Chondrocyte (in vitro differentiated cells): ENCODE results near the gene ROBO2. TPM values are rescaled to one million over a fixed set of nuclear protein-coding genes. Genes with fewer than 3 reads are reported as not detected.

Source experiments
- DNase-seq: peaks from one replicate; pipeline ENCODE4 v3.0.0; 2021; ENCODE audit warnings: mixed read lengths, low spot score
- H3K27ac Mint-ChIP-seq: one replicate; pipeline ENCODE4 v1.8.0; 2021; ENCODE audit warnings: mild to moderate bottlenecking, moderate library complexity, mixed read lengths; ENCODE audit not compliant: unreplicated experiment
- H3K27me3 Mint-ChIP-seq: 2 replicates; pipeline ENCODE4 v1.8.0; 2021; ENCODE audit warnings: low read depth, mixed read lengths
- H3K36me3 Mint-ChIP-seq: 2 replicates; pipeline ENCODE4 v1.8.0; 2021; ENCODE audit warnings: low read depth, mixed read lengths
- H3K4me1 Mint-ChIP-seq: 2 replicates; pipeline ENCODE4 v1.8.0; 2021; ENCODE audit warnings: low read depth, mild to moderate bottlenecking, mixed read lengths
- H3K4me3 Mint-ChIP-seq: one replicate; pipeline ENCODE4 v1.8.0; 2021; ENCODE audit warnings: mild to moderate bottlenecking, moderate library complexity, mixed read lengths; ENCODE audit not compliant: unreplicated experiment
- H3K9me3 Mint-ChIP-seq: 2 replicates; pipeline ENCODE4 v1.8.0; 2021; ENCODE audit warnings: low read depth, mixed read lengths
- total RNA-seq: library from RNA; stranded (reverse); gene quantifications from 3 replicates; pipeline ENCODE4 v1.2.1, GENCODE V29; 2021
- TF ChIP-seq, protein P1 (sequence below): fragments of 200-600 bp; sonication (generic); IDR thresholded peaks from 2 replicates; pipeline ENCODE4 v1.5.0; 2021; ENCODE audit warnings: antibody characterized with exemption, mild to moderate bottlenecking, moderate library complexity

Gene ROBO2
- total RNA-seq, 1 donor from 2014 or later, result 1.7 TPM

- TF ChIP-seq, protein P1, sequence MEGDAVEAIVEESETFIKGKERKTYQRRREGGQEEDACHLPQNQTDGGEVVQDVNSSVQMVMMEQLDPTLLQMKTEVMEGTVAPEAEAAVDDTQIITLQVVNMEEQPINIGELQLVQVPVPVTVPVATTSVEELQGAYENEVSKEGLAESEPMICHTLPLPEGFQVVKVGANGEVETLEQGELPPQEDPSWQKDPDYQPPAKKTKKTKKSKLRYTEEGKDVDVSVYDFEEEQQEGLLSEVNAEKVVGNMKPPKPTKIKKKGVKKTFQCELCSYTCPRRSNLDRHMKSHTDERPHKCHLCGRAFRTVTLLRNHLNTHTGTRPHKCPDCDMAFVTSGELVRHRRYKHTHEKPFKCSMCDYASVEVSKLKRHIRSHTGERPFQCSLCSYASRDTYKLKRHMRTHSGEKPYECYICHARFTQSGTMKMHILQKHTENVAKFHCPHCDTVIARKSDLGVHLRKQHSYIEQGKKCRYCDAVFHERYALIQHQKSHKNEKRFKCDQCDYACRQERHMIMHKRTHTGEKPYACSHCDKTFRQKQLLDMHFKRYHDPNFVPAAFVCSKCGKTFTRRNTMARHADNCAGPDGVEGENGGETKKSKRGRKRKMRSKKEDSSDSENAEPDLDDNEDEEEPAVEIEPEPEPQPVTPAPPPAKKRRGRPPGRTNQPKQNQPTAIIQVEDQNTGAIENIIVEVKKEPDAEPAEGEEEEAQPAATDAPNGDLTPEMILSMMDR, result no peak
- DNase-seq, result no peak
- Mint-ChIP-seq H3K9me3 (peaks cover 2% of the 10 kb centered on the region), H3K27me3 (no peaks in the 10 kb centered on the region), H3K4me3 (no peak overlapping the region), H3K27ac (no peak overlapping the region), H3K36me3 (no peaks in the 10 kb centered on the region), H3K4me1 (no peaks in the 10 kb centered on the region)
These were observed 397.0 kb downstream of the ROBO2 start for GRCh38 chr3:77436908-77437307.

- Mint-ChIP-seq H3K36me3 (no peaks in the 10 kb centered on the region), H3K4me1 (peaks cover 6% of the 10 kb centered on the region), H3K27ac (no peak overlapping the region), H3K27me3 (no peaks in the 10 kb centered on the region), H3K9me3 (no peaks in the 10 kb centered on the region), H3K4me3 (no peak overlapping the region)
- TF ChIP-seq, protein P1, result no peak
- no peak for DNase-seq
These were observed 406.2 kb downstream of the ROBO2 start for GRCh38 chr3:77446084-77446483.

- H3K27ac Mint-ChIP-seq, result no peak overlapping the region
- DNase-seq, result no peak
- no peaks in the 10 kb centered on the region for H3K36me3 Mint-ChIP-seq
- H3K4me1 Mint-ChIP-seq, result peaks cover 6% of the 10 kb centered on the region
- TF ChIP-seq, protein P1, result no peak
- H3K4me3 Mint-ChIP-seq, result no peak overlapping the region
- no peaks in the 10 kb centered on the region for H3K27me3 Mint-ChIP-seq
- no peaks in the 10 kb centered on the region for H3K9me3 Mint-ChIP-seq
These were observed 406.9 kb downstream of the ROBO2 start for GRCh38 chr3:77446761-77447160.

DNA sequence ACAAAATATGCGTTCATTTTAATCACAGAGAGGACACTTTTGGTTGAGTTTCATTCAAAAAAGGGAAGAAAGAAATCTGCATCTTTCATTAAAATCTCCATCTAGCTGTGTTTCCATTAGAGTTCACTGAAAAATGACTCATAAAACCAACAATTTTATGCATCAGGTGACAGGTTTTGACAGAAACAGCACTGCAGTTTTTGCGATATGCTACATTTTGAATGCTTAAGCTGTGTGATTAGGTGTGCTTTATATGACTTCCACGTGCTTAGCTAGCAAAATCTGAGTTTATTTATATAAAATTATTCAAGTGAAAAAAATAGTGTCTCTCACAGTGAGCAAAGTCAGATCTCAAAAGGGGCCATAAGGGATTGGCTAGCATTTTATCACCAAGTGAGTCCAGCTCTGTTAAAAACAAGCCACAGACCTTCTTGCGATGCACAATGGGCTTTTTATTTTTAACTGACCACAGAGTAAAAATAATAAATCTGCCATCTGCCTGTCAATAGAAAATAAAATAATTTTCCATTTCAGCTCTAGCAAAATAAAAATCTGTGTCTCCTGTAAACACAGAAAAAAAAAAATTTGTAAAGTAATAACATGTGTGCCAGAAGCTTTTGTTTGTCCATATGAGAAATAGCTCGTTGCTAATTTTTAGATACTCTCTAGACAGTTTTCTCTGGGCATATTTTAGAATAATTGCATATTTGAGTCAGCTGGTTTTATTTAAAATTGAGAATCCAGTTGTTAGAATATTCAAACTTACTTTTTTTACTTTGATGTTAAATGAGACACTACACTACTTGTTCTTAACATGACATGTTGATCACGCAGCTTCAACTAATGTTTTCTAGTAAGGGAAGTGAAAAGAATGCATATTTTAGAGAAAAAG lies 409.8 kb downstream of the ROBO2 start:
- TF ChIP-seq, protein P1, result no peak
- no peak for DNase-seq

DNA sequence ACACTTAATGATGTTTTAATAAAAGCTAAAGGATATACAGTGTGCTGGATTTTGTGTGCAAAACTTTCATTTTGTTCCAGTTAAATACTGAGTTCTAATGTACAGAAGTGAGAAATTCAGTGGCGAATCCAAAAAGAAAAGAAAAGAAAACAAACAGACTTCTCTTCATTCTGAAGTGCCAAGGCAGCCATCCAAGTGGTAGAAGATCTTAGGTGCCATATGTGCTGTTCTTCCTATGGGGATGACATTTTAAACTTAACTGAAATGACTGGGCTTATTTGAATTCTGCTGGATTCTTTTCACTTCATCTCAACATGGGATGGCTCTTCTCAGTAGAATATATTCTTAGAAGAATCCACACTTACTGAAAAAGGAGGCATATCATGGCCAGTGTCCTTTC lies 416.5 kb downstream of the ROBO2 start:
- Mint-ChIP-seq H3K27me3 (no peaks in the 10 kb centered on the region), H3K27ac (no peak overlapping the region), H3K4me3 (no peak overlapping the region), H3K9me3 (no peaks in the 10 kb centered on the region), H3K4me1 (peaks cover 8% of the 10 kb centered on the region), H3K36me3 (no peaks in the 10 kb centered on the region)
- TF ChIP-seq, protein P1, result no peak
- DNase-seq, result no peak

More for the DNA sequence above, 409.8 kb downstream of the ROBO2 start:
- peaks cover 6% of the 10 kb centered on the region for H3K4me1 Mint-ChIP-seq
- H3K27ac Mint-ChIP-seq, result no peak overlapping the region
- H3K9me3 Mint-ChIP-seq, result no peaks in the 10 kb centered on the region
- no peaks in the 10 kb centered on the region for H3K27me3 Mint-ChIP-seq
- no peak overlapping the region for H3K4me3 Mint-ChIP-seq
- H3K36me3 Mint-ChIP-seq, result no peaks in the 10 kb centered on the region
